WERI-Rb-1 (cell line): ENCODE data around the gene ANKRD63.

Experiments used
- DNase-seq: peaks from one replicate; pipeline ENCODE4 v3.0.0-alpha.2; 2020
- H3K27ac ChIP-seq: fragments of 250-450 bp; sonication (Bioruptor Pico); 2 replicates; pipeline ENCODE4 v1.5.1; 2020; ENCODE audit warnings: mild to moderate bottlenecking, moderate library complexity
- H3K27me3 ChIP-seq: fragments of 250-450 bp; sonication (Bioruptor Pico); 2 replicates; pipeline ENCODE4 v1.5.1; 2021; ENCODE audit warnings: mild to moderate bottlenecking, low read depth, moderate library complexity; ENCODE audit not compliant: insufficient read depth, severe bottlenecking
- H3K36me3 ChIP-seq: fragments of 250-450 bp; sonication (Bioruptor Pico); 2 replicates; pipeline ENCODE4 v1.5.1; 2020; ENCODE audit warnings: mild to moderate bottlenecking, moderate library complexity
- H3K4me3 ChIP-seq: 2 replicates; pipeline ENCODE4 v1.5.1; 2011; ENCODE audit warnings: low read depth, mild to moderate bottlenecking, control low read depth, low read length
- H3K9me3 ChIP-seq: fragments of 250-450 bp; sonication (Bioruptor Pico); 2 replicates; pipeline ENCODE4 v1.5.1; 2021; ENCODE audit warnings: mild to moderate bottlenecking, moderate library complexity; ENCODE audit not compliant: severe bottlenecking
- TF ChIP-seq, protein P1 (sequence below): IDR thresholded peaks from 2 replicates; pipeline ENCODE4 v1.5.1; 2011; ENCODE audit warnings: low read depth, mild to moderate bottlenecking, control low read depth, inconsistent platforms, low read length

The ANKRD63 gene, protein sequence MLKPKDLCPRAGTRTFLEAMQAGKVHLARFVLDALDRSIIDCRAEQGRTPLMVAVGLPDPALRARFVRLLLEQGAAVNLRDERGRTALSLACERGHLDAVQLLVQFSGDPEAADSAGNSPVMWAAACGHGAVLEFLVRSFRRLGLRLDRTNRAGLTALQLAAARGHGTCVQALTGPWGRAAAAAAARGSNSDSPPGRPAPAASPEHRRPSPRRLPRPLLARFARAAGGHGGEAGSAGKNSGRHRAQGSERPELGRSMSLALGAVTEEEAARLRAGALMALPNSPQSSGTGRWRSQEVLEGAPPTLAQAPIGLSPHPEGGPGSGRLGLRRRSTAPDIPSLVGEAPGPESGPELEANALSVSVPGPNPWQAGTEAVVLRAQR

DNA sequence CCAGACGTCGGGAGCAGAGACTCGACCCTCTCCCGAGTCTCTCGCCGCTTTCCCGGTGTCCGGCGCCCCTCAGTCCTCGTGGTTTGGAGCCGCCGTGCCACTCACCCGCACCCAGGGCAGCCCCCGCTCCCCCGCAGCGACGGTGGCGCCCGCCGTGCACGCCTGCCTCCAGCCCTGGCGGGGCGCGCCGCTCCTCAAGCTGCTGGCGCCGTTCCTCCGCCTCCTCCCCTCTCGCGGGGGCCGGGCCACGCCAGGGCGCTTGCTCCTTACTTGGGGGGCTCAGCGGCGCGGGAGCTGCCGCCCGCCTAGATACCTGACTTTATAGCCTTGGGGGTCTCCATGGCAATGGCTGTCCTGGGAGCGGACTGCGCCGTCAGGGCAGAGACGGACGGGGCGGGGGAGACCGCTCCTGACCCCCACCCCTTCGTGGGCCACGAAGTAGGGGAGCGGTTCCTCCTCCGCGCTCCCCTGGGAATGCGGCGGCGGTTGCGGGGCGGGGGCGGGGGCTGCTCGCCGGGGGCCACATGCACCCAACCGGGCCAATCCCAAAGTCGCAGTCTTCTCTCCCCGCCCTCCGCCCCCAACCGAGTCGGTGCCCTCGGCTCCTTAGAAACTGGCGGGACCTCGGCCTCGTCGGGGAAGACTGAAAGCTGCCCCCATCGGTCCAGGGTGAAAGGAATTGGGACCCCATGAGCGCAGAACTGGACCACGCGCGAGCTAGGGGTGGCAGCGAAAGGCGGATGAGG is at the start of gene ANKRD63:
TSS of gene ANKRD63 (minus strand) at position 196 of the 746 bp plus-strand sequence. CDS start 478 bp downstream, outside the sequence.
- DNase-seq, result peak; percentile 49

DNA sequence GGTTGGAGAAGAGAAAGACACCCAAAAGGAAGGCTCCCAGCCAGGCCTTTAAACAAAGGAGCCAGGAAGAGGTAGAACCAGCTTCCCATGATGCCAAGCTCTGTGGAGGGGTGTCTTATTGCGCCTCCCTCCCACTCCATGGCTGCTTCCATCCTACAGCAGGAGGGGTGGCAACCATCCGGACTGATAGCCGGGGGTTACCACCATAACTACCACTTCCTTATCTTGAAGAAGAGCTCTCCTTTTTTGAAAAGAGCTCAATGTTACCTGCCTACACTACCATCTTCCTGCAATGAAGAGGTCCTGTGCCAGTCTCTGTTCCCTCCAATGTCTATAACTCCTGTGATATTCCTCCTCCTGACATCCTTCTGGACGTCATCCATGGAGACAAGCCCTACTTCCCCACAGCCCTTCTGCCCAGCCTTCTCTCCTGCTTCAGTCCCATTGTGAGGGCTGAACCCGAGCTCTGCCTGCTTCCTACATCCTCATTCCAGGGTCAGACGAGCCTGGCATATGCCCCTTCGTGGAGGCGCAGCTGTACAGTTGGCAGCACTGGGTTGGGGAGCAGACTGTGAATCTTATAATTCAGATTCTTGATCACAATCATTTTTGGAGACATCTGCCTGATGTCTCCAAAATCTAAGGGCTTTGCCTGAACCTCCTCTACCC is 49.4 kb upstream of the ANKRD63 start:
- H3K27me3 ChIP-seq, result no peaks in the 10 kb centered on the region
- H3K36me3 ChIP-seq, result peaks cover under 1% of the 10 kb centered on the region; the same call in 1 of the 2 replicates
- no peak overlapping the region for H3K4me3 ChIP-seq
- no peak overlapping the region for H3K27ac ChIP-seq
- TF ChIP-seq, protein P1, sequence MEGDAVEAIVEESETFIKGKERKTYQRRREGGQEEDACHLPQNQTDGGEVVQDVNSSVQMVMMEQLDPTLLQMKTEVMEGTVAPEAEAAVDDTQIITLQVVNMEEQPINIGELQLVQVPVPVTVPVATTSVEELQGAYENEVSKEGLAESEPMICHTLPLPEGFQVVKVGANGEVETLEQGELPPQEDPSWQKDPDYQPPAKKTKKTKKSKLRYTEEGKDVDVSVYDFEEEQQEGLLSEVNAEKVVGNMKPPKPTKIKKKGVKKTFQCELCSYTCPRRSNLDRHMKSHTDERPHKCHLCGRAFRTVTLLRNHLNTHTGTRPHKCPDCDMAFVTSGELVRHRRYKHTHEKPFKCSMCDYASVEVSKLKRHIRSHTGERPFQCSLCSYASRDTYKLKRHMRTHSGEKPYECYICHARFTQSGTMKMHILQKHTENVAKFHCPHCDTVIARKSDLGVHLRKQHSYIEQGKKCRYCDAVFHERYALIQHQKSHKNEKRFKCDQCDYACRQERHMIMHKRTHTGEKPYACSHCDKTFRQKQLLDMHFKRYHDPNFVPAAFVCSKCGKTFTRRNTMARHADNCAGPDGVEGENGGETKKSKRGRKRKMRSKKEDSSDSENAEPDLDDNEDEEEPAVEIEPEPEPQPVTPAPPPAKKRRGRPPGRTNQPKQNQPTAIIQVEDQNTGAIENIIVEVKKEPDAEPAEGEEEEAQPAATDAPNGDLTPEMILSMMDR, result no peak
- DNase-seq, result no peak
- no peaks in the 10 kb centered on the region for H3K9me3 ChIP-seq

More for the DNA sequence above, at the start of gene ANKRD63:
- Histone ChIP-seq H3K27ac (peak within 1 kb of the TSS; percentile 79), H3K4me3 (peak within 1 kb of the TSS; percentile 53), H3K36me3 (peaks cover 2% of the 10 kb centered on the region; the same call in 1 of the 2 replicates), H3K9me3 (no peaks in the 10 kb centered on the region), H3K27me3 (no peaks in the 10 kb centered on the region)
- TF ChIP-seq, protein P1, result no peak

DNA sequence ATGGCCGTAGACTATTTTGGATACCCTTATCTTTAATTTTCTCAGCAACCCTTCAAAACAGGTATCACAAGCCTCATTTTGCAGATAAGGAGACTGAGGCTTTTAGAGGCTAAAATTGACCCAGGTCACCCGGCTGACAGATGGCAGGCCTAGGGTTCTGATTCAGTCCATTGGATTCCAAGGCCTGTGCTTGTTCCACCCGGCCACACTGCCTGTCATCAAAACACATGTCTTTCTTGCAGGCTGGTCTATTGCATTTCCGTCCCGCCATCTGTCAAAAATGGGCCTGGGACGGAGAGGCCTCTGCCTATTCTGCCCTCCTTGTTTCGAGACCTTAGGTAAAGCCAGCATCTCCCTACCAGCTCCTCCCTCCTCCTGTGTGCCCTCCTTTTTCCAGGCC is 48.8 kb upstream of the ANKRD63 start:
- no peaks in the 10 kb centered on the region for H3K27me3 ChIP-seq
- peaks cover 7% of the 10 kb centered on the region for H3K36me3 ChIP-seq
- no peak overlapping the region for H3K4me3 ChIP-seq
- TF ChIP-seq, protein P1, result no peak
- no peaks in the 10 kb centered on the region for H3K9me3 ChIP-seq
- no peak overlapping the region for H3K27ac ChIP-seq
- no peak for DNase-seq

DNA sequence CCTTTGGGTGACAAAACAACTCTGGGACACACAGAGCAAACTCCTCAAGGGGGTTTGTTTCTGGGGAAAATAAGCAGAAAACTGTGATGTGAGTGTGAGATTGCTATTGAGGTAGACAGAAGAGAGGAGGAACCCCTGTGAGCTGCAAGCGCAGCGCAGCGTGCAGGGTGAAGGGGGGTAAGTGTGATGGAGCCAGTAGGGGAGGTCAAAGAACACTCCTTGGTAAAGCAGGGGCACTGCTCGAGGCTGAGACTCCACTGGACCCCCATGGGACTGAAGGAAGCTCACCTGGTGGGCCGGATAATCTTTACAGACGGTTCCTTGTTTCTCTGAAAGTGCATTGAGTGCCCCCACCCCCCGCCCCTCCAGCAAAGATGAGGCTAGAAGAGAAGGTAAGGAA is 48.2 kb upstream of the ANKRD63 start:
- Histone ChIP-seq H3K27me3 (no peaks in the 10 kb centered on the region), H3K27ac (no peak overlapping the region), H3K4me3 (no peak overlapping the region), H3K9me3 (no peaks in the 10 kb centered on the region), H3K36me3 (peaks cover 13% of the 10 kb centered on the region)
- DNase-seq, result no peak
- TF ChIP-seq, protein P1, result no peak

DNA sequence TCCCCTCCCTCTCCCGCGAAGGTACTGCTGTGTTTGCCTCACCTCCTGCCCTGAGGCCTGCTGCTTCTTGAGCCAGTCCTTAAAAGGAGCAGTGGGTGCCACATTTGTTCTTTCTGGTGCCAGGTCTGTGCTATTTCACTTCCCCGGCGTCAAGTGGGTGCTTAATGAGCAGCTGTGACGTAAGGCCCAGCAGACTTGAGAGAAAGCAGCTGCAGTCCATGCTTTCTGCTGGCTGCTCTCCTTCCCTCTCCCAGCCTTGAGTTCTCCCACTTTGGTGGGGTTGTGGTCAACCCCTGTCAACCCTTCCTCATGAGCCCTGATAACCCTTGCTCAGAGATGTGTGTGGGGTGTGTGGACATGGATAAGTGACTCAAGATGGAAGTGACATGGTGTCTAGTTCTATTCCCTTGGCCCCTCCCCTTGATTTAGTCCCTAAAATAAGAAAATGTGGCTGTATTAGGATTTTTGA is 47.5 kb upstream of the ANKRD63 start:
- Histone ChIP-seq H3K27ac (no peak overlapping the region), H3K9me3 (no peaks in the 10 kb centered on the region), H3K27me3 (no peaks in the 10 kb centered on the region), H3K4me3 (no peak overlapping the region), H3K36me3 (peaks cover 15% of the 10 kb centered on the region)
- TF ChIP-seq, protein P1, result no peak
- no peak for DNase-seq
